GM23338 (cell line): ENCODE results near the gene LIG4. TPM values are rescaled to one million over a fixed set of nuclear protein-coding genes. Genes with fewer than 3 reads are reported as not detected.

Experiments used
- ATAC-seq: fragments of 200-7000 bp; cut with Tn5 transposase; 3 replicates; pipeline ENCODE4 v1.9.1; 2020
- DNase-seq: peaks from one replicate; pipeline ENCODE4 v3.0.0-alpha.2; 2015; ENCODE audit warnings: low spot score
- H2AFZ ChIP-seq: fragments of 200-600 bp; sonication (generic); 2 replicates; pipeline ENCODE4 v1.8.0; 2016; ENCODE audit warnings: antibody characterized with exemption, mild to moderate bottlenecking, moderate library complexity
- H3F3A ChIP-seq: fragments of 200-600 bp; sonication (generic); replicated peaks from 2 replicates; pipeline ENCODE4 v1.8.0; 2017; ENCODE audit warnings: antibody characterized with exemption, mixed run types, low read depth
- H3K27ac ChIP-seq: fragments of 200-600 bp; sonication (generic); 2 replicates; pipeline ENCODE4 v1.6.1; 2016; ENCODE audit warnings: low read depth
- H3K27me3 ChIP-seq: fragments of 200-600 bp; sonication (generic); 2 replicates; pipeline ENCODE4 v1.8.0; 2016; ENCODE audit warnings: mild to moderate bottlenecking, mixed run types, moderate library complexity; ENCODE audit not compliant: insufficient read depth
- H3K36me3 ChIP-seq: fragments of 200-600 bp; sonication (generic); 2 replicates; pipeline ENCODE4 v1.8.0; 2016; ENCODE audit warnings: mild to moderate bottlenecking; ENCODE audit not compliant: insufficient read depth
- H3K4me1 ChIP-seq: fragments of 200-600 bp; sonication (generic); 2 replicates; pipeline ENCODE4 v1.8.0; 2016; ENCODE audit warnings: mild to moderate bottlenecking, moderate library complexity; ENCODE audit not compliant: insufficient read depth
- H3K4me2 ChIP-seq: fragments of 200-600 bp; sonication (generic); 2 replicates; pipeline ENCODE4 v1.7.1; 2017; ENCODE audit warnings: mixed run types
- H3K4me3 ChIP-seq: fragments of 200-600 bp; sonication (generic); 2 replicates; pipeline ENCODE4 v1.6.1; 2016; ENCODE audit warnings: mixed run types
- H3K79me2 ChIP-seq: fragments of 200-600 bp; sonication (generic); replicated peaks from 2 replicates; pipeline ENCODE4 v1.8.0; 2017; ENCODE audit warnings: mild to moderate bottlenecking; ENCODE audit not compliant: insufficient read depth
- H3K9me2 ChIP-seq: fragments of 200-600 bp; sonication (generic); 2 replicates; pipeline ENCODE4 v1.8.0; 2017; ENCODE audit not compliant: insufficient read depth
- H4K20me1 ChIP-seq: fragments of 200-600 bp; sonication (generic); replicated peaks from 2 replicates; pipeline ENCODE4 v1.8.0; 2017; ENCODE audit warnings: mild to moderate bottlenecking; ENCODE audit not compliant: insufficient read depth
- H3K27ac Mint-ChIP-seq: 2 replicates; pipeline ENCODE4 v1.8.0; 2020; ENCODE audit warnings: inconsistent platforms, mild to moderate bottlenecking, moderate library complexity, mixed read lengths
- H3K27me3 Mint-ChIP-seq: 3 replicates; pipeline ENCODE4 v1.8.0; 2022; ENCODE audit warnings: low read depth, mild to moderate bottlenecking, moderate library complexity, mixed read lengths, inconsistent platforms; ENCODE audit not compliant: insufficient read depth, poor library complexity
- H3K36me3 Mint-ChIP-seq: 3 replicates; pipeline ENCODE4 v1.8.0; 2021; ENCODE audit warnings: low read depth, mild to moderate bottlenecking, inconsistent platforms, moderate library complexity, mixed read lengths
- H3K4me1 Mint-ChIP-seq: 3 replicates; pipeline ENCODE4 v1.8.0; 2020; ENCODE audit warnings: mild to moderate bottlenecking, inconsistent platforms, mixed read lengths
- H3K4me3 Mint-ChIP-seq: 3 replicates; pipeline ENCODE4 v1.8.0; 2021; ENCODE audit warnings: moderate library complexity, mild to moderate bottlenecking, inconsistent platforms, mixed read lengths
- H3K9me3 Mint-ChIP-seq: 3 replicates; pipeline ENCODE4 v1.8.0; 2020; ENCODE audit warnings: moderate library complexity, mild to moderate bottlenecking, inconsistent platforms, mixed read lengths
- CREB1 ChIP-seq: fragments of 250-450 bp; sonication (Bioruptor Pico); IDR thresholded peaks from 2 replicates; pipeline ENCODE4 v1.5.0; 2020; ENCODE audit warnings: low read depth, mild to moderate bottlenecking, moderate library complexity
- CTCF ChIP-seq, 2 experiments: fragments of 200-600 bp in 1 of 2; sonication (generic) in 1 of 2; conservative IDR thresholded peaks; 2 replicates each; pipeline versions ENCODE4 v1.5.1 to v1.6.1; 2016 to 2017; ENCODE audit warnings: antibody characterized with exemption in 2 of 2, low read depth in 2 of 2, mild to moderate bottlenecking in 2 of 2, moderate library complexity in 1 of 2
- EZH2 ChIP-seq: fragments of 200-600 bp; sonication (generic); IDR thresholded peaks from one replicate; pipeline ENCODE4 v1.8.0; 2017; ENCODE audit warnings: antibody characterized with exemption, mild to moderate bottlenecking, low read depth; ENCODE audit not compliant: unreplicated experiment
- EZH2phosphoT487 ChIP-seq: fragments of 200-600 bp; sonication (generic); IDR thresholded peaks from one replicate; pipeline ENCODE4 v1.8.1; 2018; ENCODE audit warnings: antibody characterized with exemption; ENCODE audit not compliant: unreplicated experiment
- JUNB ChIP-seq: IDR thresholded peaks from one replicate; pipeline ENCODE4 v1.6.1; 2016; ENCODE audit warnings: antibody characterized with exemption; ENCODE audit not compliant: unreplicated experiment
- NANOG ChIP-seq: IDR thresholded peaks from 2 replicates; pipeline ENCODE4 v1.6.1; 2016; ENCODE audit warnings: antibody characterized with exemption, borderline replicate concordance
- POLR2AphosphoS5 ChIP-seq: IDR thresholded peaks from 2 replicates; pipeline ENCODE4 v1.6.1; 2016; ENCODE audit warnings: antibody characterized with exemption, low read depth
- STAT1 ChIP-seq: IDR thresholded peaks from one replicate; pipeline ENCODE4 v1.6.1; 2016; ENCODE audit warnings: antibody characterized with exemption; ENCODE audit not compliant: unreplicated experiment
- ZNF114 ChIP-seq: fragments of 250-450 bp; sonication (Bioruptor Pico); IDR thresholded peaks from 2 replicates; pipeline ENCODE4 v1.5.0; 2020; ENCODE audit warnings: mild to moderate bottlenecking, moderate library complexity
- polyA plus RNA-seq: library from polyadenylated mRNA; unstranded; fragments of >200 nt; fragmentation: Nextera tagmentation; extraction: Ambion mirVana; gene quantifications from 2 replicates; pipeline ENCODE4 v1.2.1, GENCODE V29; 2016
- total RNA-seq: library from RNA; depleted of rRNA; stranded (reverse); fragments of >200 nt; shearing (Covaris generic); gene quantifications from 2 replicates; pipeline ENCODE4 v1.2.3, GENCODE V29; 2014
- TF ChIP-seq, protein P1 (sequence below): fragments of 250-450 bp; sonication (Bioruptor Pico); IDR thresholded peaks from 2 replicates; pipeline ENCODE4 v1.5.0; 2020; ENCODE audit warnings: mild to moderate bottlenecking, moderate library complexity

The LIG4 gene
- total and polyA plus RNA-seq, 2 experiments from 2014 or later, result 2.6 to 4.9 TPM

DNA sequence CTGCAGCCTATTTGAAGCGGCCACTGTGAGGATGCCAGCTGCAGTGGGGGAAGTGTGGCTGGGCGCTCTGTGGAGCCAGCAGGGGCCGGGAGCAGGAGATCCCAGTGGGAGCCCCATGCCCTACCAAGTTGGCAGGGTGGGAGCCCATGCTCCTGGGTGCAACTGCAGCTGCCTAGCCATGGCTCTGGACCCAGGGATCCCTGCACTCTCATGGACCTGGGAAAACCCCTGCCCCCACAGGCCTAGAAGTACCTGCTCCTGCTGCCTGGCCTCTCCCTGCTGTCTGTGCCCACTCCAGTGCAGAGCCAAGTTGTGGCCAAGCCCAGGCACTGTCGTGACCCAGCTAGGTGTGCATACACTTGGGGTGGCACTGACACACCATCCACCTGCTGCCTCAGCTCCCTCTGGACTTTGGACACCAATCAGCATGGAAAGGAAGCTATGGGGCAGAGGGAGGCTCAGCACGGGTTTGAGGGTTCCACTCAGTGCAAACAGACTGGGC, 20.9 kb downstream of the LIG4 start:
- H3F3A ChIP-seq, result no peaks in the 10 kb centered on the region
- Mint-ChIP-seq H3K27ac (no peak overlapping the region), H3K27me3 (no peaks in the 10 kb centered on the region), H3K4me1 (no peaks in the 10 kb centered on the region), H3K4me3 (no peak overlapping the region), H3K9me3 (peaks cover 36% of the 10 kb centered on the region), H3K36me3 (peaks cover 16% of the 10 kb centered on the region)
- no peaks in the 10 kb centered on the region for H4K20me1 ChIP-seq
- H3K79me2 ChIP-seq, result no peaks in the 10 kb centered on the region
- H3K27me3 ChIP-seq, result no peaks in the 10 kb centered on the region
- no peaks in the 10 kb centered on the region for H3K36me3 ChIP-seq
- H2AFZ ChIP-seq, result no peak overlapping the region
- no peak overlapping the region for H3K4me2 ChIP-seq
- no peak for TF ChIP-seq EZH2phosphoT487
- no peak for TF ChIP-seq POLR2AphosphoS5
- TF ChIP-seq, protein P1, sequence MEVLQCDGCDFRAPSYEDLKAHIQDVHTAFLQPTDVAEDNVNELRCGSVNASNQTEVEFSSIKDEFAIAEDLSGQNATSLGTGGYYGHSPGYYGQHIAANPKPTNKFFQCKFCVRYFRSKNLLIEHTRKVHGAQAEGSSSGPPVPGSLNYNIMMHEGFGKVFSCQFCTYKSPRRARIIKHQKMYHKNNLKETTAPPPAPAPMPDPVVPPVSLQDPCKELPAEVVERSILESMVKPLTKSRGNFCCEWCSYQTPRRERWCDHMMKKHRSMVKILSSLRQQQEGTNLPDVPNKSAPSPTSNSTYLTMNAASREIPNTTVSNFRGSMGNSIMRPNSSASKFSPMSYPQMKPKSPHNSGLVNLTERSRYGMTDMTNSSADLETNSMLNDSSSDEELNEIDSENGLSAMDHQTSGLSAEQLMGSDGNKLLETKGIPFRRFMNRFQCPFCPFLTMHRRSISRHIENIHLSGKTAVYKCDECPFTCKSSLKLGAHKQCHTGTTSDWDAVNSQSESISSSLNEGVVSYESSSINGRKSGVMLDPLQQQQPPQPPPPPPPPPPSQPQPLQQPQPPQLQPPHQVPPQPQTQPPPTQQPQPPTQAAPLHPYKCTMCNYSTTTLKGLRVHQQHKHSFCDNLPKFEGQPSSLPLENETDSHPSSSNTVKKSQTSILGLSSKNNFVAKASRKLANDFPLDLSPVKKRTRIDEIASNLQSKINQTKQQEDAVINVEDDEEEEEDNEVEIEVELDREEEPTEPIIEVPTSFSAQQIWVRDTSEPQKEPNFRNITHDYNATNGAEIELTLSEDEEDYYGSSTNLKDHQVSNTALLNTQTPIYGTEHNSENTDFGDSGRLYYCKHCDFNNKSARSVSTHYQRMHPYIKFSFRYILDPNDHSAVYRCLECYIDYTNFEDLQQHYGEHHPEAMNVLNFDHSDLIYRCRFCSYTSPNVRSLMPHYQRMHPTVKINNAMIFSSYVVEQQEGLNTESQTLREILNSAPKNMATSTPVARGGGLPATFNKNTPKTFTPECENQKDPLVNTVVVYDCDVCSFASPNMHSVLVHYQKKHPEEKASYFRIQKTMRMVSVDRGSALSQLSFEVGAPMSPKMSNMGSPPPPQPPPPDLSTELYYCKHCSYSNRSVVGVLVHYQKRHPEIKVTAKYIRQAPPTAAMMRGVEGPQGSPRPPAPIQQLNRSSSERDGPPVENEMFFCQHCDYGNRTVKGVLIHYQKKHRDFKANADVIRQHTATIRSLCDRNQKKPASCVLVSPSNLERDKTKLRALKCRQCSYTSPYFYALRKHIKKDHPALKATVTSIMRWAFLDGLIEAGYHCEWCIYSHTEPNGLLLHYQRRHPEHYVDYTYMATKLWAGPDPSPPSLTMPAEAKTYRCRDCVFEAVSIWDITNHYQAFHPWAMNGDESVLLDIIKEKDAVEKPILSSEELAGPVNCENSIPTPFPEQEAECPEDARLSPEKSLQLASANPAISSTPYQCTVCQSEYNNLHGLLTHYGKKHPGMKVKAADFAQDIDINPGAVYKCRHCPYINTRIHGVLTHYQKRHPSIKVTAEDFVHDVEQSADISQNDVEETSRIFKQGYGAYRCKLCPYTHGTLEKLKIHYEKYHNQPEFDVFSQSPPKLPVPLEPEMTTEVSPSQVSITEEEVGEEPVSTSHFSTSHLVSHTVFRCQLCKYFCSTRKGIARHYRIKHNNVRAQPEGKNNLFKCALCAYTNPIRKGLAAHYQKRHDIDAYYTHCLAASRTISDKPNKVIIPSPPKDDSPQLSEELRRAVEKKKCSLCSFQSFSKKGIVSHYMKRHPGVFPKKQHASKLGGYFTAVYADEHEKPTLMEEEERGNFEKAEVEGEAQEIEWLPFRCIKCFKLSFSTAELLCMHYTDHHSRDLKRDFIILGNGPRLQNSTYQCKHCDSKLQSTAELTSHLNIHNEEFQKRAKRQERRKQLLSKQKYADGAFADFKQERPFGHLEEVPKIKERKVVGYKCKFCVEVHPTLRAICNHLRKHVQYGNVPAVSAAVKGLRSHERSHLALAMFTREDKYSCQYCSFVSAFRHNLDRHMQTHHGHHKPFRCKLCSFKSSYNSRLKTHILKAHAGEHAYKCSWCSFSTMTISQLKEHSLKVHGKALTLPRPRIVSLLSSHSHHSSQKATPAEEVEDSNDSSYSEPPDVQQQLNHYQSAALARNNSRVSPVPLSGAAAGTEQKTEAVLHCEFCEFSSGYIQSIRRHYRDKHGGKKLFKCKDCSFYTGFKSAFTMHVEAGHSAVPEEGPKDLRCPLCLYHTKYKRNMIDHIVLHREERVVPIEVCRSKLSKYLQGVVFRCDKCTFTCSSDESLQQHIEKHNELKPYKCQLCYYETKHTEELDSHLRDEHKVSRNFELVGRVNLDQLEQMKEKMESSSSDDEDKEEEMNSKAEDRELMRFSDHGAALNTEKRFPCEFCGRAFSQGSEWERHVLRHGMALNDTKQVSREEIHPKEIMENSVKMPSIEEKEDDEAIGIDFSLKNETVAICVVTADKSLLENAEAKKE (CRISPR knock-in tag), result no peak
- TF ChIP-seq CTCF (conservative IDR thresholded peaks at IDR 0.05; ENCODE audit: low read depth in 2 of 2), result no peak
- no peak for TF ChIP-seq STAT1
- no peak for TF ChIP-seq ZNF114 (CRISPR knock-in tag)
- TF ChIP-seq JUNB, result no peak
- no peak for TF ChIP-seq CREB1 (CRISPR knock-in tag)
- TF ChIP-seq NANOG, result no peak
- no peak for TF ChIP-seq EZH2
- H3K4me3 ChIP-seq, result no peak overlapping the region
- ATAC-seq, result no peak
- H3K4me1 ChIP-seq, result no peaks in the 10 kb centered on the region
- H3K27ac ChIP-seq, result no peak overlapping the region
- no peaks in the 10 kb centered on the region for H3K9me2 ChIP-seq
- DNase-seq, result no peak
